Tibial nerve (tissue), 4 donors: Measurements from ENCODE around the gene VN1R4. TPM values are rescaled to one million over a fixed set of nuclear protein-coding genes. Genes with fewer than 3 reads are reported as not detected.
"Not testable (repeated sequence)": the region's sequence is repeated elsewhere in the genome, so short reads cannot be mapped to it uniquely, and the experiment has no call there.

ENCODE experiments used
- DNase-seq, 2 donors: peaks; one replicate each; pipeline ENCODE4 v3.0.0-alpha.2; 2019; ENCODE audit warnings: low spot score in 2 of 2
- H3K27ac ChIP-seq, 4 donors: fragments of 200-600 bp; sonication (generic) in 3 of 4; one replicate each; pipeline ENCODE4 v1.5.1; 2017 to 2019; ENCODE audit warnings: mild to moderate bottlenecking in 1 of 4
- H3K27me3 ChIP-seq, 2 donors: fragments of 200-600 bp; sonication (generic) in 1 of 2; one replicate each; pipeline versions ENCODE4 v1.5.1 to v1.6.0; 2017 to 2019
- H3K36me3 ChIP-seq, 3 donors: fragments of 200-600 bp; sonication (generic); one replicate each; pipeline ENCODE4 v1.5.1; 2018 to 2019
- H3K4me1 ChIP-seq, 4 donors: fragments of 200-600 bp; sonication (generic) in 3 of 4; one replicate each; pipeline ENCODE4 v1.5.1; 2017 to 2019
- H3K4me3 ChIP-seq, 4 donors: fragments of 200-600 bp; sonication (generic) in 3 of 4; one replicate each; pipeline ENCODE4 v1.5.1; 2017 to 2019; ENCODE audit warnings: mild to moderate bottlenecking in 1 of 4, moderate library complexity in 1 of 4
- H3K9me3 ChIP-seq, 4 donors: fragments of 200-600 bp; sonication (generic) in 3 of 4; one replicate each; pipeline ENCODE4 v1.5.1; 2017 to 2019
- EP300 ChIP-seq, 2 donors: sonication (generic); formaldehyde crosslinking; IDR thresholded peaks; one replicate each; pipeline ENCODE4 v1.6.1; 2017; ENCODE audit warnings: antibody characterized with exemption in 2 of 2, mild to moderate bottlenecking in 1 of 2
- POLR2A ChIP-seq, 2 donors: fragments of 450-650 bp; IDR thresholded peaks; one replicate each; pipeline ENCODE4 v1.6.1; 2017; ENCODE audit warnings: antibody characterized with exemption in 2 of 2, mild to moderate bottlenecking in 2 of 2, moderate library complexity in 2 of 2
- WGBS, 2 donors: methylation state at CpG; one replicate each; pipeline ENCODE4 v1.1.5; 2018; 5-methylcytosine and 5-hydroxymethylcytosine counted together
- total RNA-seq, 4 donors: library from RNA; depleted of rRNA; stranded (reverse); fragments of >200 nt; gene quantifications; one replicate each; pipeline ENCODE4 v1.1.0, GENCODE V29; 2016
- TF ChIP-seq, protein P1 (sequence below), 5 experiments: fragments of 200-600 bp in 3 of 5; fragments of 450-650 bp in 2 of 5; sonication (generic) in 3 of 5; IDR thresholded peaks; one replicate each; pipeline ENCODE4 v1.5.1; 2016 to 2019; ENCODE audit warnings: antibody characterized with exemption in 5 of 5, mild to moderate bottlenecking in 3 of 5, moderate library complexity in 2 of 5

Gene VN1R4
- total RNA-seq, 4 donors from 2014 or later = not detected

DNA sequence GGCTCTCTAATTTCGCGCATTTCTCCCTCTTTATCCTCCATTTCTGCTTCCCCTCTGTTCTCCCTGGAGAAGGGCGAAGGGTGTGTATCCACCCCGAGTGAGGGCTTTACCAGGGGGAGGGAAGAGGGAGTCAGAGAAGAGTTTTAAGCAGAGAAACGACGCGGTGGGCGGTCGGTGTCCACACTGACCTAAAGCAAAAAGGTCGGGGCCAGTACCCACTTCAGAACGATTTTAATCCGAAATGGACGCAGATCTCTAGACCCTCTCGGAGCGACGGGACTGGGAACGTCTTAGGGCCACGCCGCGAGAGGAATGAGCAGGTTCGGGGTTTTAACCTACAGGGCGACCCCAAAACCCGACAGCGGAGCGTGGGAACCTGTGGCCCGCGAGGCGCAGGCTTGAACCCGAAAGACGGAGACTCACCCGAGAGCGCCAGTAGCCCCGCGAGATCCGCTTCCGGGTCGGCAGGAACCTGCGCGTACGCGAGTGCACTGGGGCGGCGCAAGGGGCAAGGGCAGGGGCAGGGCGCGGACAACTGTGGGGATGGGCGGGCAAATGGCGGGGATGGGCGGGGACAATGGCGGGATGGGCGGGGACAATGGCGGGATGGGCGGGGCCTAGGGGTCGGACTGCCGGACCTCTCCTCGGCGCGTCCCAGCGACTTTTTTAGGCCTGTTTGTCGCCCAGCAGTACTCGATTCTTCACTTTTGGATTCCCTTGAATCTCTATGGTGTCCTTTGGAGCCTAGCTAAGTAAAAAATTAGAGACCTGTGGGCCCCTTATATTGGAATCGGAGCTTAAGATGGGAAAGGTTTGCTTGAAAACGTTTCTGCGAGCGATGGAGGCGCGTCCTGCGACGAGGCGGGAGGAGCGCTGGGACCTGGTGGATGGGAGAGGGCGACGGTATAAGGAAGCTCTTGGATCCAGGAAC lies 12.8 kb downstream of the VN1R4 start, which contains the start of gene ZNF677:
Gene ZNF677, minus strand, starts transcription at position 463 of the 931 bp plus-strand sequence. CDS start 3,323 bp downstream, outside the sequence.
- H3K27ac ChIP-seq = peak within 1 kb of the TSS; percentile 61 to 91 (median 76)
- H3K9me3 ChIP-seq = peaks cover 0 to 29% (median 5%) of the 10 kb centered on the region in 4 donors
- TF ChIP-seq EP300 (IDR thresholded peaks at IDR 0.05) = peak in 1 of 2 donors; percentile 86
- peak; percentile 0 to 50 for TF ChIP-seq POLR2A (IDR thresholded peaks at IDR 0.05)
- TF ChIP-seq, protein P1, sequence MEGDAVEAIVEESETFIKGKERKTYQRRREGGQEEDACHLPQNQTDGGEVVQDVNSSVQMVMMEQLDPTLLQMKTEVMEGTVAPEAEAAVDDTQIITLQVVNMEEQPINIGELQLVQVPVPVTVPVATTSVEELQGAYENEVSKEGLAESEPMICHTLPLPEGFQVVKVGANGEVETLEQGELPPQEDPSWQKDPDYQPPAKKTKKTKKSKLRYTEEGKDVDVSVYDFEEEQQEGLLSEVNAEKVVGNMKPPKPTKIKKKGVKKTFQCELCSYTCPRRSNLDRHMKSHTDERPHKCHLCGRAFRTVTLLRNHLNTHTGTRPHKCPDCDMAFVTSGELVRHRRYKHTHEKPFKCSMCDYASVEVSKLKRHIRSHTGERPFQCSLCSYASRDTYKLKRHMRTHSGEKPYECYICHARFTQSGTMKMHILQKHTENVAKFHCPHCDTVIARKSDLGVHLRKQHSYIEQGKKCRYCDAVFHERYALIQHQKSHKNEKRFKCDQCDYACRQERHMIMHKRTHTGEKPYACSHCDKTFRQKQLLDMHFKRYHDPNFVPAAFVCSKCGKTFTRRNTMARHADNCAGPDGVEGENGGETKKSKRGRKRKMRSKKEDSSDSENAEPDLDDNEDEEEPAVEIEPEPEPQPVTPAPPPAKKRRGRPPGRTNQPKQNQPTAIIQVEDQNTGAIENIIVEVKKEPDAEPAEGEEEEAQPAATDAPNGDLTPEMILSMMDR (IDR thresholded peaks at IDR 0.05) = no peak
- H3K4me1 ChIP-seq = peaks cover 0 to 14% (median 2%) of the 10 kb centered on the region in 4 donors
- peaks cover 0 to 38% (median 5%) of the 10 kb centered on the region in 3 donors for H3K36me3 ChIP-seq
- 2 to 3% methylated on average over 53 to 66 of the region's 72 CpGs for WGBS, 2 donors
- peak; percentile 74 to 83 for DNase-seq
- peak within 1 kb of the TSS; percentile 48 to 84 (median 65) for H3K4me3 ChIP-seq
- H3K27me3 ChIP-seq = no peaks in the 10 kb centered on the region

DNA sequence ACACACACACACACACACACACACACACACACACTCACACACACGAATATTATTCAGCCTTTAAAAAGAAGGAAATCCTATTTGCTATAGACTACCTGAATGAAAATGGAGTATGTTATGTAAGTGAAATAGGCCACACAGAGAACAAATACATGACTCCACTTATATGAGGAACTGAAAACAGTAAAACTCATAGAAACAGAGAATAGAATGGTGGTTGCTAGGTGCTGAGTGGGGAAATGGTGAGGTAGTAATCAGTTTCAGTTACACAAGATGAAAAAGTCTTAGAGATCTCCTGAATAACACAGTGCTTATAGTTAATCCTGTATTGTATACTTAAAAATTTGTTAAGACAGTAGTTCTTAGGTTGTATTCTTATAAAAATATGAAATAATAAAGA lies 21.0 kb downstream of the VN1R4 start:
- DNase-seq = no peak
- Histone ChIP-seq H3K9me3 (peaks cover 0 to 99% (median 39%) of the 10 kb centered on the region in 4 donors), H3K36me3 (peaks cover 2 to 99% (median 29%) of the 10 kb centered on the region in 3 donors), H3K4me1 (no peaks in the 10 kb centered on the region), H3K27me3 (no peaks in the 10 kb centered on the region), H3K4me3 (no peak overlapping the region), H3K27ac (no peak overlapping the region)
- 91 to 97% methylated on average over 1 of the region's 1 CpG for WGBS, 2 donors
- TF ChIP-seq, protein P1 (IDR thresholded peaks at IDR 0.05) = no peak
- TF ChIP-seq EP300 (IDR thresholded peaks at IDR 0.05) = no peak
- no peak for TF ChIP-seq POLR2A (IDR thresholded peaks at IDR 0.05)

DNA sequence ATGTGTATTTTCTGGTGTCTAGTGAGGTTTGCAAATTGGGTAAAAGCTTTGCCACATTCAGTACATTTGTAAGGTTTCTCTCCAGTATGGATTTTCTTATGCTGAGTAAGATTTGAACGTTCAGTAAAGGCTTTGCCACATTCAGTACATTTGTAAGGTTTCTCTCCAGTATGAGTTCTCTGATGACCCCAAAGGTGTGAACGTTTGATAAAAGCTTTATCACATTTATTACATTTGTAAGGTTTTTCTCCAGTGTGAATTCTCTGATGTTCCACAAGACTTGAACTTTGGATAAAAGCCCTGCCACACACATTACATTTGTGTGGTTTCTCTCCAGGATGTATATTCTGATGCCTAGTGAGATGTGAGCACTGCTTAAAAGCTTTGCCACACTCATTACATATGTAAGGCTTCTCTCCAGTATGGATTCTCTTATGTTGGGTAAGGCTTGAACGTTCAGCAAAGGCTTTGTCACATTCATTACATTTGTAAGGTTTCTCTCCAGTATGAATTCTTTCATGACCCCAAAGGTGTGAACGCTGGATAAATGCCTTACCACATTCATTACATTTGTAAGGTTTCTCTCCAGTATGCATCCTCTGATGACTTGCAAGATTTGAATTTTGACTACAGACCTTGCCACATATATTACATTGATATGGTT lies 30.3 kb downstream of the VN1R4 start:
- H3K36me3 ChIP-seq = peaks cover 0 to 89% (median 15%) of the 10 kb centered on the region in 3 donors
- H3K4me1 ChIP-seq = no peaks in the 10 kb centered on the region
- no peak overlapping the region for H3K27ac ChIP-seq
- peaks cover 5 to 100% (median 51%) of the 10 kb centered on the region in 4 donors for H3K9me3 ChIP-seq
- no peak for DNase-seq
- no peak for TF ChIP-seq POLR2A (IDR thresholded peaks at IDR 0.05)
- TF ChIP-seq, protein P1 (IDR thresholded peaks at IDR 0.05) = no peak
- no peak for TF ChIP-seq EP300 (IDR thresholded peaks at IDR 0.05)
- WGBS, 2 donors = 92 to 95% methylated on average over 4 of the region's 4 CpGs
- H3K4me3 ChIP-seq = no peak overlapping the region
- no peaks in the 10 kb centered on the region for H3K27me3 ChIP-seq

DNA sequence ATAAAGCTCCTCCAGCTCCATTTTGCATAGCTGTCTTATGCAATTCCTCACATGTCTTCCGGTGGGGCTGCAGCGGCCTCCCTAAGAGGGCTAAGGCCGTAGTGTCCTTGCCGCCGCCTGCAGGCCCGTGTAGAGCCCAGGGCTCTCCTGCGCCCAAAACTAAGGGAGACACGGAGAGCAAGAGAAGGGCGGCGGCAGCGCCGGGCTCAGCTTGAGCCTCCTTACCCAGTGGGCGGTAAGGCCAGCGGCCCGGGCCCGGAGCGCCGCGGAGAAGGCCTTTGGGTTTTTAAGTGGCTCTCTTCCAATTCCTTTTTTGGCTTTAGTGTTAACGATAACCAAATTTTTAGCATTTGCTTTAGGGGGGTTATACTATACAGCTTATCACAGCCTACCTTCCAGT lies 42.9 kb downstream of the VN1R4 start:
- TF ChIP-seq POLR2A (IDR thresholded peaks at IDR 0.05) (no peak), EP300 (IDR thresholded peaks at IDR 0.05) (no peak)
- TF ChIP-seq, protein P1 (IDR thresholded peaks at IDR 0.05) = no peak

DNA sequence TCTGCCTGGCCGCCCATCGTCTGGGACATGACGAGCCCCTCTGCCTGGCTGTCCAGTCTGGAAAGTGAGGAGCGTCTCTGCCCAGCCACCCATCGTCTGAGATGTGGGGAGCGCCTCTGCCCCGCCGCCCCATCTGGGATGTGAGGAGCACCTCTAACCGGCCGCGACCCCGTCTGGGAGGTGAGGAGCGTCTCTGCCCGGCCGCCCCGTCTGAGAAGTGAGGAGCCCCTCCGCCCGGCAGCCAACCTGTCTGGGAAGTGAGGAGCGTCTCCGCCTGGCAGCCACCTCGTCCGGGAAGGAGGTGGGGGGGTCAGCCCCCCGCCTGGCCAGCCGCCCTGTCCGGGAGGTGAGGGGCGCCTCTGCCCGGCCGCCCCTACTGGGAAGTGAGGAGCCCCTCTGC lies 44.8 kb downstream of the VN1R4 start:
- Histone ChIP-seq H3K36me3 (peaks cover 0 to 29% (median 0%) of the 10 kb centered on the region in 3 donors), H3K9me3 (peaks cover 0 to 95% (median 30%) of the 10 kb centered on the region in 4 donors)
- not testable (repeated sequence) for H3K27ac ChIP-seq, H3K27me3 ChIP-seq, H3K4me1 ChIP-seq, H3K4me3 ChIP-seq, DNase-seq
- no CpG with 5 or more reads among the region's 28 CpGs for WGBS, 2 donors

More for the DNA sequence above, 42.9 kb downstream of the VN1R4 start:
- Histone ChIP-seq H3K4me1 (no peaks in the 10 kb centered on the region), H3K9me3 (peaks cover 0 to 95% (median 32%) of the 10 kb centered on the region in 4 donors), H3K27ac (no peak overlapping the region), H3K4me3 (no peak overlapping the region), H3K36me3 (peaks cover 0 to 20% (median 0%) of the 10 kb centered on the region in 3 donors), H3K27me3 (no peaks in the 10 kb centered on the region)
- WGBS, 2 donors = 91 to 95% methylated on average over 19 to 20 of the region's 20 CpGs
- DNase-seq = no peak

Other genes starting within 250 kb of the VN1R4 start
- gene ERVV-2, start 223.0 kb downstream of the VN1R4 start, total RNA-seq = not detected
- gene ZNF160, start 164.3 kb downstream of the VN1R4 start, total RNA-seq = 10 to 100 TPM; 38.9 to 65.7 (median 45.4) TPM
- 1 to 10 TPM; 4.5 to 9.8 (median 5.7) TPM for gene ZNF415, start 134.8 kb downstream of the VN1R4 start, total RNA-seq
- gene ZNF347, start 108.7 kb downstream of the VN1R4 start, total RNA-seq = 10 to 100 TPM; 13.1 to 21.9 (median 16.2) TPM
- 10 to 100 TPM in 1 of 4 donors, 1 to 10 TPM in 3; 5.4 to 19.6 (median 6.1) TPM for gene ZNF665, start 74.4 kb downstream of the VN1R4 start, total RNA-seq
- gene ZNF677, start 12.8 kb downstream of the VN1R4 start, total RNA-seq = 10 to 100 TPM; 15.1 to 28.2 (median 20.3) TPM
- not detected for gene VN1R2, start 9.4 kb downstream of the VN1R4 start, total RNA-seq
- gene ZNF845, start 66.0 kb upstream of the VN1R4 start, total RNA-seq = 10 to 100 TPM in 1 of 4 donors, 1 to 10 TPM in 3; 5.7 to 11.1 (median 7.6) TPM
- gene ZNF525, start 98.0 kb upstream of the VN1R4 start, total RNA-seq = 1 to 10 TPM; 4.2 to 9.6 (median 7.3) TPM
- gene ZNF765, start 127.4 kb upstream of the VN1R4 start, total RNA-seq = 10 to 100 TPM in 3 of 4 donors, 1 to 10 TPM in 1; 7.2 to 16.5 (median 10.1) TPM
- gene ZNF761, start 164.3 kb upstream of the VN1R4 start, total RNA-seq = 10 to 100 TPM in 2 of 4 donors, 1 to 10 TPM in 2; 9.2 to 15.3 (median 10.5) TPM
- 1 to 10 TPM; 2.5 to 4.9 (median 3.8) TPM for gene ZNF813, start 200.0 kb upstream of the VN1R4 start, total RNA-seq